ENCODE results near the gene USP8.

The USP8 gene

DNA sequence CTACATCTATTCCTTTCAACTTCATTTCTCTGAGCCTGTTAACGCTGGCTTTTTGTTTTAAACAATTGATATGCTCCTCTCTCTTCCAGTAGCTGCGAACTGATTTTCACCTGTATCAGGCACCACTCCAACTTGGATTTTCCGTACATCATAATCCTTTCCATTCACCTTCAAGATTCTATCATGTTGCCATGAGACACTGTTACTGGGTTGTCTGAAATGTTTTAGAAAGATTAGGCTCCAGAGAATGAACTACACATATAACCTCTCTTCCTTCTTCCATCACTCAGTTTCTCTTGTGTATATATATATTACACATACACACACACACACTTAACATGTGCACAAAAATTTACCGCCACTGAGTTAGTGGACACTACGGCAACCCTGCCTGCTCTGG lies 122.4 kb downstream of the USP8 start, which contains the start of gene USP50:
TSS of gene USP50 (minus strand) at position 101 of the 400 bp plus-strand sequence. CDS start 141 bp downstream, outside the sequence.
- no peak for DNase-seq

DNA sequence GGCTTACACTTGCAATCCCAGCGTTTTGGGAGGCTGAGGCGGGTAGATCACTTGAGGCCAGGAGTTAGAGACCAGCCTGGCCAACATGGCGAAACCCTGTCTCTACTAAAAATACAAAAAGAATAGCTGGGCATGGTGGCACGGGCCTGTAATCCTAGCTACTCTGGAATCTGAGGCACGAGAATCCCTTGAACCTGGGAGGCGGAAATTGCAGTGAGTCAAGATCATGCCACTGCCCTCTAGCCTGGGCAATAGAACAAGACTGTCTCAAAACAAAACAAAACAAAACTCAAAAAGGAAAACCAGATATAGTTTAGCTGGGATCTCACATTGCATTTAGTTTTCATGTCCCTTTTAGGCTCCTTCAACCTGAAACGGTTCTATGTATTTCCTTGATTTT lies 125.1 kb downstream of the USP8 start:
- DNase-seq: no peak

DNA sequence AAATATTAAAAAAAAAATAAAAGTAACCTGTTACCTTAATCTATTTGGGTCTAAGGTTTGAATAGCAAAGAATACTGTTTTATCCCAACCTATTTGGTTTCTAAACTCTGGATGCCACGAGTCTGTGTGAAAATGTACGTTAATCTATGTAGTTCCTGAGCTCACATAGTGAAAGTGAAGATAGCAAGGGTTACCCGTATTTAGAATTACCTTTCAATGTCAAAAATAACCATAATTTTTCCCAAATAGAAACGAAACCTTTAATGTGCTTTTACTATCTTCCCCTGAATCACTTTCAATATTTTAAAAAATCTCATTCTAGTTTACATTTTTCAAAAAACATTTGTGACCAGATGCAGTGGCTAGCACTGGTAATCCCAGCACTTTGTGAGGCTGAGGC lies 128.0 kb downstream of the USP8 start:
- DNase-seq: no peak

DNA sequence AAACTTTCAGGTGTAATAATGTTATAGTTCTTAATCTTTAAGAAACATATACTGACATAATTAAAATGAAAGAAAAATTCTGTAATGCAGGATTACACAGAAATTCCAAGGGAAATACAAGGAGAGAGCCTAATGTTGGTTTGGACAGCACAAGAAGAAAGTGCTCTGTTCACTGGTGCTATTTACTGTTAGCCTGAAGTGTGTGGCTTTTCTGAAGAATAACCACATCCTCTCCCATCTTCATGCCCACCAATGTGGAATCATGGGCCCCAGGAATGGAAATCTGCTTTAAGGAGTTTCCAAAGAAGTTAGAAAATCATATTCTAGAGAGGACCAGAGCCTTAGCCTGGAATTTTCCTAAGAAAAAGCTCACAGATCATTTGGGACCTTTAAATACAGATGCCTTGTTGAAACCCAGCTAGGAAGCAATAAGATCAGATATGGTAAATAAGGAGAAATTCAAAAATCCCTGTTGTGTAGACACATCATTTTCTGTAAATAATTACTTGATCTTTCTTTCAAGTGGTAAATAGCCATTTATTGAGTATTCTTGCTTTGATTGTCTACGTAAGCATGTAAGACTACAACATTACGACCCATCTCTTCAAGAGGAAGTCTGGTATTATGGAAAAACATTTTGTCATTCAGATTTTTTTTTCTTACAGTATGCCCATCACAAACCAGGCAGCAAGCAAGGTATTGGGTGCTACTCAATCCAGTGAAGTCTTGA lies 132.6 kb downstream of the USP8 start:
- DNase-seq: no peak

DNA sequence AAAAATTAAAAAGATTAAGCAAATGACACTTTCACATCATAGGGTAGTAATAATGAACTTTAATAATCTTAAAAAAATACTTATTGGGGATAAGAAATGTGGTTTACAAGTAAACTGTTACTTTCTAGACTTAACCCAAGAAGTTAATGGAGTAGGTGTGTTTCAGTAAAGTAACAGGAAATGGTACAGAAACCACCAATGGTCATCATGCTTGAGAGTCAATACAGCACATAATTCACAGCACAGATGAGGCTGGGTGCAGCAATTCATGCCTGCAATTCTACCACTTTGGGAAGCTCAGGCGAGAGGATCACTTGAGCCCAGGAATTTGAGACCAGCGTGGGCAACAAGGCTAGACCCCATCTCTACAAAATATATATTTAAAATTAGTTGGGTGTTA lies 133.8 kb downstream of the USP8 start:
- DNase-seq: no peak

DNA sequence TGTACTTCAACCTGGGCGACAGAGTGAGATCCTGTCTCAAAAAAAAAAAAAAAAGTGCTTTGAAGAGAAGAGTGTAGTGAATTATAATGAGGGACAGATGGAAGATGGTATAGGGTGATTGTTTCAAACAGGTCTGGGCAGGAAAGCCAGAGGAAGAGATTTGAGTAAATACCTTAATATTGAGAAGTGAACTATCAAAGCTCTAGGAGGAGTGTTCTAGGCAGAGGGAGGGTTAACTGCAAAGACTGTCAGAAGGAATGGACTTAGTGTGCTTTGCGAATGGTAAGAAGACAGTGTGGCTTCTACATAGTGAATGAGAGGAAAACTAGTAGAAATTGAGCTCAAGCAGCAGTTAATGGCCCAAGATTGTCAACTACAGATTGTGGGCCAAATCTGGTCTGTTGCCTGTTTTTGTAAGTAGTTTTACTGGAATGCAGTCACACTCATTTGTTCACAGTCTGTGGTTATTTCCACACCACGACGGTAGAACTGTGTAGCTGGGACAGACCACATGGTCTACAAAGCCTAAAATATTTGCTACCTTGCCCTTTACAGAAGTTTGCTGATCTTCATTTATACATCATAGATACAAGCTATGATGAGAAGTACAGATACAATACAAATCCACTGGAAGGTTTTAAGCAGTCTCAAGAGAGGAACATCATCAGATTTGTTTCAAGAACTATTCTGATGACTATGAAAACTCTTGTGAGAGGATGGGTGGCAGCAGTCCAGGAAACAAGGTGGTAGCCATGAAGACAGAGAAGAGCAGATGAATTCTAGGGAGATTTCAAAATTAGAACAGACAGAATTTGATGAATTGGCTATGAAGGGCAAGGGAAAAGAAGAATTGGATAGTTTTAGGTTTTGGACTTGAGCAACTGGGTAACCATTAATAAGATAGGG lies 138.8 kb downstream of the USP8 start:
- DNase-seq: no peak

DNA sequence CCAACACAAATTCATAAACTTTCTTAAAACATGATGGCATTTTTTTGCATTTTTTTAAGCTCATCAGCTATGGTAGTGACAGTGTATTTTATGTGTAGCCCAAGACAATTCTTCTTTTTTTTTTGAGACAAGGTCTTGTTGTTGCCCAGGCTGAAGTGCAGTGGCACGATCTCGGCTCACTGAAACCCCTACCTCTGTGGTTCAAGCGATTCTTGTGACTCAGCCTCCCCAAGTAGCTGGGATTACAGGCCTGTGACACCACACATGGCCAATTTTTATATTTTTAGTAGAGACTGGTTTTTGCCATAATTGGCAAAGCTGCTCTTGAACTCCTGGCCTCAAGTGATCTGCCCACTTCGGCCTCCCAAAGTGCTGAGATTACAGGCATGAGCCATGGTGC lies 139.6 kb downstream of the USP8 start:
- DNase-seq: no peak
